AG09319 (cell line): ENCODE measurements around the gene OTOS.

Experiments
- DNase-seq: peaks from one replicate; pipeline ENCODE4 v3.0.0-alpha.2; 2010; ENCODE audit warnings: low read depth; ENCODE audit errors: extremely low read depth
- CTCF ChIP-seq: IDR thresholded peaks from 2 replicates; pipeline ENCODE4 v1.5.1; 2011; ENCODE audit warnings: low read depth, mild to moderate bottlenecking, inconsistent platforms, low read length, moderate library complexity

The OTOS gene

GRCh38 chr2:240089306-240089705 lies 51.2 kb downstream of the OTOS start:
- TF ChIP-seq CTCF, result no peak

More at GRCh38 chr2:240089306-240089705, 51.2 kb downstream of the OTOS start:
- DNase-seq, result no peak
